ENCODE results near the gene PERM1.

- TF ChIP-seq CTCF (IDR thresholded peaks at IDR 0.05) (no peak), POLR2AphosphoS5 (IDR thresholded peaks at IDR 0.05) (no peak), POLR2A (IDR thresholded peaks at IDR 0.05) (no peak), EP300 (IDR thresholded peaks at IDR 0.05) (no peak)
These were observed 48.3 kb downstream of the PERM1 start for GRCh38 chr1:933603-933940.

All from gastroesophageal sphincter (tissue), 3 donors.